NCI-H1105 treated with DMSO at 0.1 percent for 48 hours (cell line): ENCODE measurements around the gene UNK.

Experiments
- DNase-seq: peaks from one replicate; lab custom pipeline; 2025; lab: John Stamatoyannopoulos, UW

The UNK gene

GRCh38 chr17:75874323-75875181, 89.9 kb downstream of the UNK start:
- DNase-seq: no peak
